HL-60 (cell line): ENCODE measurements around the gene DNMT1.

Experiments
- CTCF ChIP-seq: IDR thresholded peaks from one replicate; pipeline ENCODE4 v1.5.1; 2011; ENCODE audit warnings: low read length, control low read depth, inconsistent platforms; ENCODE audit not compliant: insufficient read depth
- GABPA ChIP-seq: IDR thresholded peaks from 2 replicates; pipeline ENCODE4 v1.6.1; 2012; ENCODE audit warnings: low read depth
- POLR2AphosphoS5 ChIP-seq: IDR thresholded peaks from 2 replicates; pipeline ENCODE4 v1.6.1; 2012; ENCODE audit warnings: low read depth
- REST ChIP-seq: IDR thresholded peaks from 2 replicates; pipeline ENCODE4 v1.6.1; 2012; ENCODE audit warnings: low read depth; ENCODE audit not compliant: insufficient replicate concordance

GRCh38 chr19:10115392-10116084 is 79.2 kb downstream of the DNMT1 start:
- TF ChIP-seq CTCF (no peak), POLR2AphosphoS5 (peak; percentile 77), REST (no peak), GABPA (no peak)
